Activated CD8-positive, alpha-beta memory T cell treated with anti-CD3 and anti-CD28 coated beads for 36 hours (primary cell): Measurements from ENCODE around the gene STOX2. TPM values are rescaled to one million over a fixed set of nuclear protein-coding genes. Genes with fewer than 3 reads are reported as not detected.
"Not testable (repeated sequence)": the region's sequence is repeated elsewhere in the genome, so short reads cannot be mapped to it uniquely, and the experiment has no call there.

Experiments
- CTCF ChIA-PET: fragments of 350-600 bp; sonication (Branson Sonifier 250); formaldehyde crosslinking; loops from one replicate; lab custom pipeline; 2021; ENCODE audit warnings: antibody characterized with exemption; lab: Charles Lee
- POLR2A ChIA-PET: fragments of 350-600 bp; sonication (Branson Sonifier 250); formaldehyde crosslinking; loops from one replicate; lab custom pipeline; 2021; ENCODE audit warnings: antibody characterized with exemption; lab: Charles Lee
- total RNA-seq, 2 experiments: library from RNA; stranded (reverse); gene quantifications; one replicate each; pipeline ENCODE4 v1.2.3, GENCODE V29; 2021

Gene STOX2
- total RNA-seq, 2 experiments from 2014 or later: not detected

DNA sequence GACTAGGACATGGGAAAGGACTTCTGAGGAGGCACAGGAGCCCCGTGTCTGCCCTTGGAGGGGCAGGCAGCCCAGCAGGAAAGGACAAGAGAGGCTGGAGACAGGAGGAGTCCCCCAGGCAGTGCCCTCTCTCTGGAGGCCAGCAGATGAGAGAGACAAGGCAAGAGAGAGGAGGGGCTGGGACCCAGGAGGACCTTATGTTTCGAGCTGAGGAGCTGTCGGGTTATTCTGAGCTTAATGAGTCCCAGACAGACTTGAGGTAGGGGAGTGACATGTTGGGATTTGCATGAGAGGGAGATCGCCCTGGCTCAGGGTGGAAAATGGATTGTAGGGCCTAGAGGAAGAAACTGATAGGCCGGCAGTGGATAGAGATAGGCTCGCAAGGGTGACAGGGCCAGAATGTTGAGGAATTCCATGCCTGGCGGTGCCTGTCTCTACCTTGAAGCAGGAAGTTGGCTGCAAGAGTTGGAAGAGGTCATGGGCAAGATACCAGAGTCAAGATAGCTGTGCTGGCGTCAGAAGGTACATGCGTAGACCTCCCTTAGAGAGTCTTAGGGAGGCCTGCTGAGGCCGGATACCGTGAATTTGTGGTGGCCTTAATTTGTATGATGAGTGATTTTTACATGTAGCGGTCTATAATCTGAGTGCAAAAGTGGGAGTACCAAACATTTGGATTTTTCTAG, 19.4 kb downstream of the STOX2 start:
- ChIA-PET CTCF (no interaction called here), POLR2A (no interaction called here)

DNA sequence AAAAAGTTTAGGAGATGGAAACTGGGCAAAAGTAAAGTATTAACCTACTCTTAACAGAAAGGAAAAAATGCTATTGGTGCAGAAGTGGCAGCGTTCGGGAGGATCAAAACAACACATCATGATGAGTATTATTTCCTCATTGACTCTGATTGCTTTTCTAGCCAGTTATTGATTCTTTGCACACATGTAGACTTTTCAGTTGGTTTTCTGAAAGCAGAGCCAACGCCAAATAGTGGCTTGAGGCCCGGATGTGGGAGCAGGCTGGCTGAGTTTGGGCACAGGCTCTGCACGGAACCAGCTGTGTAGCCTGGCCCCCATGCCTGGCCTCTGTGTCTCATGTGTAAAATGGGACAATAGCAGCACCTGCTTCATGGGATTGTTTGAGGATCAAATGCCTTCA, 21.8 kb downstream of the STOX2 start:
- ChIA-PET POLR2A (no interaction called here), CTCF (no interaction called here)

DNA sequence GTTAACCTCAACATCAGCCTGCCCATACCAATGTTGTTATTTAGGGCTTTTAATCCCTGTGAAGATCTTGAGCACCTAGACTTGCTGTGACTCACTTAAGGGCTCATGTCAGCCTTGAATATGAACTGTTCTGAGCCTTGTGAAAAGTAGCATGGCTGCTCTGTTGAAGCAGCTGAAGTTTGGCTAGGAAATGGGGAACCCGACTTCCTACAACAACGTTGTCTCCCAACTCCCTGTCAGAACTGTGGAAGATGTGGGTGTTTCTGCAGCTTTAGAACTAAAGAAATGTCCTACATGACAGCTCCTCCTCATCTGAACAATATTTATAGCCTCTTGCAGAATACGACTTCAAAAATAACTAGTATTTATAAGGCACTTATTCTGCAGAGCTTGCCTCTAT, 27.5 kb downstream of the STOX2 start:
- ChIA-PET POLR2A (no interaction called here), CTCF (no interaction called here)

DNA sequence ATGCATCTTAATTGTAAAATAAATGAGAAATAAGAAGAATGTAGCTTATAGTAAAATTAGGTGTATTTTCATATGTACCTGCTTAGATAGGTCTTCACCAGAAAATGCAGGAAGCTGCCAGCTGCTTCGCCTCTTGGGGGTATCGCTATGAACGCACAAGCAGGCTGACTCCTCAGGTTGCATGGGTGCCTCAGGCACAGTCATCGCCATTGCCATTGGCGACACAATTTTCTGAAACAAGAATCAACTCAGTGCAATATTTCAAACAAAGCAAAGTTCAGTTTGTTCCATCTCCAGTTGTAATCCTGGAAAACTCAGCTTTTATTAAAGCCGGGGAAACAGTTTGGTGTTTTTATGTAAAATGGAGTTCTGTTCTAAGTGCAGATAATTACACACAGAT, 29.7 kb downstream of the STOX2 start:
- ChIA-PET CTCF (interaction anchor here (0.6 kb wide), 1 partner anchor 313 kb away, joined by 3 read pairs; no protein-coding TSS in a partner anchor), POLR2A (no interaction called here)

GRCh38 chr4:183935355-183936005, 30.4 kb downstream of the STOX2 start:
- CTCF ChIA-PET: no interaction called here
- POLR2A ChIA-PET: no interaction called here

- CTCF ChIA-PET: no interaction called here
- POLR2A ChIA-PET: no interaction called here
These were observed 30.9 kb downstream of the STOX2 start for GRCh38 chr4:183936047-183936446.

GRCh38 chr4:183936574-183937345, 31.7 kb downstream of the STOX2 start:
- ChIA-PET CTCF (no interaction called here), POLR2A (no interaction called here)

- POLR2A ChIA-PET: no interaction called here
- CTCF ChIA-PET: no interaction called here
These were observed 35.8 kb downstream of the STOX2 start for GRCh38 chr4:183940864-183941263.

DNA sequence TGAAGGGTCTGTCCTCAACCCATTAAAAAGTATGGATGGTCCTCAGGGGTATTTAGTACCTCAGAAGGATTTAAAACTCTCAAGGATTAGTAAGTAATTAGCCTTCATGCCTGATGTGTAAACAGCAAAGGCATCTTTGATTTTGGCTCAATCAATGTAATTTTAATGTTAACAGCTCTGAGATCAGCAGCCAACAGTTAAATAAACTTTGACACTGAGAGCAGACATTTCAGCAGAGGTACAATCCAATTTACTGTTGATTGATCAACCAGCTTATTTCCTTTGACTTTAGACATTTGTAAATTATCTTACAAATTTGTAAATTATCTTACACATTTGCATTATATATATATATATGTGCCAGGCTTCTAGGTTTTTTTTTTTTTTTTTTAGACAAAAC, 36.9 kb downstream of the STOX2 start:
- ChIA-PET POLR2A (no interaction called here), CTCF (interaction anchor here (0.7 kb wide), 1 partner anchor 276 kb away, joined by 4 read pairs; the partner anchor contains the start of gene ENPP6)

DNA sequence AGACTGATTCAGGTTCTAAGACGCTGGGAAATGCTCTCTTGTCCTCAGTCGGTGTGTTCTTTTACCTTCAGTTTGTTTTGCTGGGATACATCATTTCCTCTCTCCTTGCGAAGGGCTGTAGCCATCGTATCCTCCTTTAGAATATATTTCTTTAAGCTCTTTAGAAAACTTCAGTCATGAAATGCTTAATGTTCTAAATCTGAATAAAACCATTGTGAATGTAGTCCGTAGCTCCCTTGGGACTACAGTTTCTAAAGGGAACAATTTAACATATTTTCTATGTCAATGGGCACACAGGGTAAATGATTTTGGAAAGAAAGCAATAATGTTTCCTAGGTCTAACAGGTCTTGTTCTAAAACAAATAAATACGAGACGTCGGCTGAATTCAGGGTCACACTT, 40.6 kb downstream of the STOX2 start:
- CTCF ChIA-PET: no interaction called here

GRCh38 chr4:183950536-183950935, 45.4 kb downstream of the STOX2 start:
- POLR2A ChIA-PET: no interaction called here
- CTCF ChIA-PET: no interaction called here

More for the DNA sequence above, 40.6 kb downstream of the STOX2 start:
- POLR2A ChIA-PET: no interaction called here

DNA sequence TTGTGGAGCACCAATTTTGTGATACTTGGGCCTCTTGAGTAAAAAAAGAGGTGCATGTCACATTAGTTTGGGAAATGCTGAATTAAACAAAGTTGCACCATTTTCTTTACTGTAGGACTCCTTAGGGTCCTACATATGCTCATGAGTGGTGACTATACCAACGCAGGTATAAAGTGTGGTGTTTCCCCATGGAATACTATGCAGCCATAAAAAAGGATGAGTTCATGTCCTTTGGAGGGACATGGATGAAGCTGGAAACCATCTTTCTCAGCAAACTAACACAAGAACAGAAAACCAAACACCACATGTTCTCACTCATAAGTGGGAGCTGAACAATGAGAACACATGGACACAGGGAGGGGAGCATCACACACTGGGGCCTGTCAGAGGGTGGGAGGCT, 47.5 kb downstream of the STOX2 start:
- CTCF ChIA-PET, POLR2A ChIA-PET: not testable (repeated sequence)

GRCh38 chr4:183959319-183960045, 54.4 kb downstream of the STOX2 start:
- ChIA-PET CTCF (no interaction called here), POLR2A (no interaction called here)

DNA sequence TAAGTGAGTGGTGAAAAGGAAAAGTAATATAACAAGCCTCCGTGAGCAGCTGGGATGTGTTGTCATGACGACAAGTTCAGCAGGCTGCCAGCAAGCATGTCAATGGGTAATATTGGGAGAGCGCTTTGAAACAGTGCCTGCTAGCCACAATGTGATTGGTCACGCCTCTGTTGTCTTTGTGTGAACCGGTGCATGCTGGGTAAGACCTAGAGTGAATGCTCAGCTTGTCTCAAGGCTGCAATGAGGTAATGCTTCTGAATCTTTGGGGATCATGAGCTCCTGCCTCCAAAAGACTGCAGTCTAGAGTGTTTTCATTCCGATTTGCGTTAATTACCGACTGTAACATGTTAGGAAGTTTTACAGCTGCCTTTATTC, 54.9 kb downstream of the STOX2 start:
- ChIA-PET POLR2A (no interaction called here), CTCF (no interaction called here)

DNA sequence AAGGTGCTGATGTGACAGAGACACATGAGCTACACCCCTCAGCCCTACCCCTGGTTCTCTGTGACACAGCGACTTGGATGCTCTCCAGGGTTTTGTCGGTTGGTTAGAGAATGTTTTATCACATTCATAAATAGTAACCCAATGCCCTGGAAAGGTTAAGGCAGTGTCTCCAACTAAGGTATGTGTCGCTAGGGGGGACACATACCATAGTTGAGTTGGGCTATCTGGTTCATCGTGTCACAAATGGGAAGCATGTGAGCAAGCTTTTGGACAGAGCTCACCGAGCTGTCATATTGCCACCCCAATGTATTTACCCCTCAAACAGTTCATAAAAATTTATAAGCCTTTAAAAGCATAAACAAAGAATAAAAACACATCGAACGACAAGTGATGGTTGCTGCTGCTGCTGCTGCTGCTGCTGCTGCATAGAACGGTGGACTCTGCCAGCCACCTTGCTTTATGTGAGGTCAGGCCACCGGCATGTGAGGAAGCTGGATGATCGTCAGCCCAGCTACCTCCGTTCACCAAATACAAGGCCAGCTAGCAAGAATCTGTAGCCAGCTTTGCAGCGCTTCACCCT, 55.9 kb downstream of the STOX2 start:
- ChIA-PET CTCF (no interaction called here), POLR2A (no interaction called here)

- POLR2A ChIA-PET: no interaction called here
- CTCF ChIA-PET: no interaction called here
These were observed 56.7 kb downstream of the STOX2 start for GRCh38 chr4:183961795-183962194.

DNA sequence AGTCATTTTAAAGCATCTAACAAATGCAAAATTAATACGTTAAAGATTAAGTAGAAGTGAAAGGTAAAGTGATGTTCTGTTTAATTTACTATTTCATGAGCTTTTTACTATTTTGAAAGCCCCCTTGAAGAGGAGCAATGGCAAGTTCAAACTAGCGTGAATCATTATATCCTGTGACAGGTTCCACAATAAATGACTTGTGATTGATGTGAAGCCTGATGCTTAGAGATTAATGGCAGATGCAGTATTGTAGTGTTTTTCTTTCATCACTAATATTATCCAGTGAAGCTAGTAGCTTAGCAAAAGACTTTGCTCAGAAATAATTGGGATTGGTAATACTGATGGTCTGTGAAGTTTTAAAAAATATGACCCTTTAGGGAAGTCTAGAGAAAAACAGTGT, 57.3 kb downstream of the STOX2 start:
- CTCF ChIA-PET: interaction anchor here (0.6 kb wide), 1 partner anchor 32 kb away, joined by 3 read pairs; no protein-coding TSS in a partner anchor
- POLR2A ChIA-PET: no interaction called here

DNA sequence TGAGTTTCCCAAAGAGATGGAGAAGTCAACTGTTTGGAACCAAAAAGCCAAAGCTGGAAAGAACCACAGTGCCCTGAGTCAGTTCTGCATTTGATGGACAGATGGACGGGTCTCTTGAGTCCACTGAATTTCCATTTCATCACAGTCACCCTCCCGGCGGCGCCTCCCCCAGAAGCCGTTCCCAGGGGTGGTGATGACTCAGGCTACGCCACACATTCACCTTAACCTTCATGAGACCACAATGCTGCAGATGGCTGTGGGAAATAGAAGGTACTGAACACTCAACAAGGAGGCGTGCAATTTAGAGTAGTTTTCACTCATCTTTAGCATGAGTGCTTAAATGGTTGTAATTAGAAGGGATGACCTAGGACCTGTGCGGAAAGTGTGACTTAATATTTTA, 61.3 kb downstream of the STOX2 start:
- ChIA-PET CTCF (no interaction called here), POLR2A (no interaction called here)

DNA sequence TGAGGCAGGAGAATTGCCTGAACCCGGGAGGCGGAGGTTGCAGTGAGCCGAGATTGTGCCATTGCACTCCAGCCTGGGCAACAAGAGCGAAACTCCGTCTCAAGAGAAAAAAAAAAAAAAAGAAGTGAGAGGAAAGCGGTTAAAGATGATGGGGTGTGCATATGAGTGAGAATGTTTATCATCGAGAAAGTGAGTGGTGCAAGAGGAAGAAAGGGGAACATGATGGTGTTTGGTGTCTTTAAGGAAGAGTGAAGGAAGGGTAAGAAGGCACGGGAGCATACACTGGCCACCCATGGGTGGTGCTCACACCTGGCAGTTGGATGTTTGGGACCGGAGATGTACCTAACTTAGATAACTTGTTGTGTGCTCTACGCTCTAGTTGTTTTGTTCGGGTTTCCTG, 62.2 kb downstream of the STOX2 start:
- ChIA-PET CTCF (interaction anchor here (0.7 kb wide), 2 partner anchors 46 to 747 kb away, joined by 3 read pairs; no protein-coding TSS in a partner anchor), POLR2A (no interaction called here)
